Activated CD8-positive, alpha-beta T cell treated with anti-CD3 and anti-CD28 coated beads for 36 hours (primary cell): Measurements from ENCODE around the gene SEMA4C. TPM values are rescaled to one million over a fixed set of nuclear protein-coding genes. Genes with fewer than 3 reads are reported as not detected.

Experiments used
- ATAC-seq: fragments of 200-7000 bp; cut with Tn5 transposase; one replicate; pipeline ENCODE4 v1.10.0; 2021; ENCODE audit warnings: mild to moderate bottlenecking, moderate library complexity
- CTCF ChIA-PET: fragments of 350-600 bp; sonication (Branson Sonifier 250); formaldehyde crosslinking; loops from one replicate; lab custom pipeline; 2021; ENCODE audit warnings: antibody characterized with exemption; lab: Charles Lee
- POLR2A ChIA-PET: fragments of 350-600 bp; sonication (Branson Sonifier 250); formaldehyde crosslinking; loops from one replicate; lab custom pipeline; 2021; ENCODE audit warnings: antibody characterized with exemption; lab: Charles Lee
- DNase-seq: peaks from one replicate; pipeline ENCODE4 v3.0.0-alpha.2; 2020
- H3K27ac Mint-ChIP-seq: one replicate; pipeline ENCODE4 v1.8.0; 2021; ENCODE audit warnings: mild to moderate bottlenecking, mixed read lengths
- H3K27me3 Mint-ChIP-seq: one replicate; pipeline ENCODE4 v1.8.0; 2021; ENCODE audit warnings: mixed read lengths
- H3K36me3 Mint-ChIP-seq: one replicate; pipeline ENCODE4 v1.8.0; 2021; ENCODE audit warnings: low read depth, mixed read lengths
- H3K4me1 Mint-ChIP-seq: one replicate; pipeline ENCODE4 v1.8.0; 2021; ENCODE audit warnings: low read depth, mixed read lengths
- H3K4me3 Mint-ChIP-seq: one replicate; pipeline ENCODE4 v1.8.0; 2021; ENCODE audit warnings: mild to moderate bottlenecking, moderate library complexity, mixed read lengths
- H3K9me3 Mint-ChIP-seq: one replicate; pipeline ENCODE4 v1.8.0; 2021; ENCODE audit warnings: mixed read lengths
- CTCF ChIP-seq: fragments of 200-600 bp; IDR thresholded peaks from one replicate; pipeline ENCODE4 v1.8.0; 2022; ENCODE audit warnings: antibody characterized with exemption, mild to moderate bottlenecking
- intact Hi-C: fragments of 100-400 bp; cut with micrococcal nuclease; formaldehyde crosslinking; loops from one replicate; pipeline ENCODE4 v1.10.0; 2022
- total RNA-seq, 2 experiments: library from RNA; stranded (reverse); gene quantifications; one replicate each; pipeline ENCODE4 v1.2.3, GENCODE V29; 2021

The SEMA4C gene
- total RNA-seq, 2 experiments from 2014 or later, result 10.4 to 12.4 TPM

GRCh38 chr2:96912346-96913116, 42.7 kb upstream of the SEMA4C start:
- no peaks in the 10 kb centered on the region for H3K27me3 Mint-ChIP-seq
- peaks cover 44% of the 10 kb centered on the region for H3K4me1 Mint-ChIP-seq
- intact Hi-C loops, result no loop called here
- TF ChIP-seq CTCF, result no peak
- DNase-seq (no peak), ATAC-seq (no peak)
- peak overlapping the region; percentile 76 for H3K27ac Mint-ChIP-seq
- ChIA-PET CTCF (interaction anchor here (0.8 to 2.0 kb wide), 4 partner anchors 21 to 55 kb away, joined by 3 to 8 read pairs (median 3); partner anchors contain the start of gene ANKRD39), POLR2A (interaction anchor here (0.6 to 3.0 kb wide), 2 partner anchors 12 to 44 kb away, joined by 3 to 12 read pairs; no protein-coding TSS in a partner anchor)
- H3K36me3 Mint-ChIP-seq, result peaks cover 11% of the 10 kb centered on the region
- peaks cover 11% of the 10 kb centered on the region for H3K9me3 Mint-ChIP-seq
- no peak overlapping the region for H3K4me3 Mint-ChIP-seq

GRCh38 chr2:96909611-96910021, 39.7 kb upstream of the SEMA4C start:
- intact Hi-C loops, result no loop called here
- Mint-ChIP-seq H3K9me3 (no peaks in the 10 kb centered on the region), H3K27ac (no peak overlapping the region), H3K4me3 (no peak overlapping the region), H3K4me1 (peaks cover 32% of the 10 kb centered on the region), H3K27me3 (no peaks in the 10 kb centered on the region), H3K36me3 (no peaks in the 10 kb centered on the region)
- no peak for TF ChIP-seq CTCF
- ATAC-seq, result no peak
- POLR2A ChIA-PET, result no interaction called here
- no peak for DNase-seq
- CTCF ChIA-PET, result interaction anchor here (1.0 kb wide), 1 partner anchor 32 kb away, joined by 3 read pairs; no protein-coding TSS in a partner anchor

GRCh38 chr2:96907115-96908041, 37.5 kb upstream of the SEMA4C start:
- H3K27me3 Mint-ChIP-seq, result no peaks in the 10 kb centered on the region
- TF ChIP-seq CTCF, result no peak
- ChIA-PET POLR2A (no interaction called here), CTCF (interaction anchor here (1.3 kb wide), 1 partner anchor 44 kb away, joined by 3 read pairs; no protein-coding TSS in a partner anchor)
- H3K4me1 Mint-ChIP-seq, result peaks cover 10% of the 10 kb centered on the region
- H3K4me3 Mint-ChIP-seq, result no peak overlapping the region
- H3K9me3 Mint-ChIP-seq, result no peaks in the 10 kb centered on the region
- H3K27ac Mint-ChIP-seq, result no peak overlapping the region
- intact Hi-C loops, result no loop called here
- ATAC-seq, result no peak
- DNase-seq, result no peak
- H3K36me3 Mint-ChIP-seq, result no peaks in the 10 kb centered on the region

GRCh38 chr2:96906729-96907114, 36.8 kb upstream of the SEMA4C start:
- Mint-ChIP-seq H3K4me3 (no peak overlapping the region), H3K27ac (no peak overlapping the region), H3K27me3 (no peaks in the 10 kb centered on the region), H3K4me1 (peaks cover 5% of the 10 kb centered on the region), H3K9me3 (no peaks in the 10 kb centered on the region), H3K36me3 (no peaks in the 10 kb centered on the region)
- CTCF ChIA-PET, result interaction anchor here (1.3 kb wide), 1 partner anchor 45 kb away, joined by 3 read pairs; no protein-coding TSS in a partner anchor
- no peak for TF ChIP-seq CTCF
- ATAC-seq (no peak), DNase-seq (no peak)
- POLR2A ChIA-PET, result no interaction called here
- intact Hi-C loops, result no loop called here
